ENCODE results near the gene PBX4.

GRCh38 chr19:19624032-19624570 is 5.6 kb upstream of the PBX4 start:
- TF ChIP-seq POLR2A (IDR thresholded peaks at IDR 0.05) (no peak), CTCF (IDR thresholded peaks at IDR 0.05) (no peak)
